SK-N-MC (cell line): ENCODE measurements around the gene RGS19.

ENCODE experiments used
- EZH2 ChIP-seq: fragments of 200-600 bp; sonication (generic); IDR thresholded peaks from one replicate; pipeline ENCODE4 v1.6.1; 2017; ENCODE audit warnings: antibody characterized with exemption
- POLR2AphosphoS5 ChIP-seq: IDR thresholded peaks from 2 replicates; pipeline ENCODE4 v1.6.1; 2012; ENCODE audit warnings: mild to moderate bottlenecking, low read depth, low read length, borderline replicate concordance

- TF ChIP-seq EZH2 (no peak), POLR2AphosphoS5 (peak; percentile 58)
Observed at GRCh38 chr20:64049878-64050260, 29.4 kb downstream of the RGS19 start.
